HS-5 (cell line): Measurements from ENCODE around the gene HTD2.
A peak's percentile ranks its signal among the peaks of the same experiment; 100 is the strongest.
"Not testable (repeated sequence)": the region's sequence is repeated elsewhere in the genome, so short reads cannot be mapped to it uniquely, and the experiment has no call there.

ENCODE experiments used
- DNase-seq: peaks from one replicate; pipeline ENCODE4 v3.0.0-alpha.2; 2012; ENCODE audit warnings: low read depth

HTD2 gene

DNA sequence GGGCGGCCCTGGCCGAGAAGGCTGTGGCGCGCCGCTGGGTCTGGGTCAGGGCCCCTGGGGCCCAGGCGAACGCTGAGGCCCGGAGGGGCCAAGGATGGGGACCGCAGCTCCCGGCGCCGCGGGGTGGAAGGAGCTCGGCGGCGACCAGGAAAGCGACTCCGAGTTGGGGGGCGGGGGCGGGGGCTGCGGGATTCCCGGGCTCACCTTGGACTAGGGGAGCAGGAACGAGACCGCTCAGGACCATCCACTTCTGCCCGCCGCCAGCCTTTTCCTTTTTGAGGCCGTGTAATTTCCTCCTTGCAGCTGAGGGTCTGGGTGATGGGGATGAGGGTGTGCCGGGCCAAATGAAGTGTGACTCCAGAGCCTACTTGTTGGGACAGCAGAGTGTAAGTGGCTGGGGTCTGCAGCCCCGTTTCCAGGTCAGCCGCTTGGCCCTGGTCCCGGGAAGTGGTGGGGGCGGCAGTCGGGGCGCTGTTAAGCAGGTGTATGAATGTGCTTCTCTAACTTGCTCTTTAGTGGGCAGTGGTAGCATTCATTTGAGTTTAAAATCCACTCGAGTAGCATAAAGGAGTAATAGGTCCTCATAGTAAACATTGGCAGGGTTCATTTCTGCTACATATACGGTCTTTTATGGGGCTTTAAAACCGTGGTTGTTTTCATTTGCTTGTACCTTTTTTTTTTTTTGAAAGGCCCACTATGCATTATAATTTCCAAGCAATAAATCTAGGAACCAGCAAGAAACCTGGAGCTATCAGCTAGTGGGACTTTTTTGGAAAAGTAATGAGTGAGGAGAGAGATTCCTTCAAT, 27.1 kb downstream of the HTD2 start:
- DNase-seq, result no peak

DNA sequence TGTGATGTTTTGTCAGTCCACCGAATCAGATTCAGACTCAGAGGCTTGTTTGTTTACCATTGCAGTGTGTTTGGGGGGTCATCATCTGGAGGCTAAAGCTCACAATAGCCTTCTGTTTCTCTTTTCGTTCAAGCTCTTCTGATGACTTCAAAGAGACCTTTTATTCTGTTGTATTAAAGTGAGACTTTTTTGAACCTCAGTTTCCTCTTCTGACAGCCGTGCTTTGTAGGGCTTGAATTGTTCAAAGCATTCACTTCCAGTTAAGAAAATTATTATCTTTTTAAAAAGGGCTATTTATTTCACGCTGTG, 27.6 kb downstream of the HTD2 start:
- no peak for DNase-seq

DNA sequence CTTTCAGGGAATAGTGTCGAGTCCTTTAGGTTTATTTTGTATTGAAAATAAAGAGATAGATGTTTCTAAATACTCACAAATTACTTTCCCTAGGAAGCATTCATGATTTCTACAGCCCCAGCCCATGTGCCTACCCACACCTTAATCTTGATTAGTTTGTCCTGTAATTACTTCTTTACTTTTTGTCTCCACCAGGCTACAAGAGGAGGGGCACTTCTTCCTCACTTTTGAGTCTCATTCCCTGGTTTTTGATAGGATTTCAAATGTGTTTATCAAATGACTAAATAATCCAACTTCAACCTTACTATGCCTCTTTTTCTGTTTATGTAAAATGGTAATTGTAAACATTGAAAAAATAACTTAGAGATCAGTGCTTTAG, 28.2 kb downstream of the HTD2 start:
- no peak for DNase-seq

DNA sequence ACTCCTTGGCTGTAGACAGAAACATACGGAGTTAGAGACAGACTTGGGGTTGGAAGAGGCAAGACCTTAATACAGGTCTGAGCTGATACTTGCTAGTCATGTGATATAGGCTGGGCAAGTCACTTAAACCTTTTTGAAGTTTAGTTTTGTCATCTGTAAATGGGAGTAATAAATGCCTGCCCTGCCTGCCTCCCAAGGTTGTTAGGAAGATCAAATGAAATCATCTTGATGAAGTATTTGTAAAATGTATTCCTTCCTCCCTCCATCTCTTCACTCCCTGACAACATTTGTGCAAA, 29.3 kb downstream of the HTD2 start:
- no peak for DNase-seq

DNA sequence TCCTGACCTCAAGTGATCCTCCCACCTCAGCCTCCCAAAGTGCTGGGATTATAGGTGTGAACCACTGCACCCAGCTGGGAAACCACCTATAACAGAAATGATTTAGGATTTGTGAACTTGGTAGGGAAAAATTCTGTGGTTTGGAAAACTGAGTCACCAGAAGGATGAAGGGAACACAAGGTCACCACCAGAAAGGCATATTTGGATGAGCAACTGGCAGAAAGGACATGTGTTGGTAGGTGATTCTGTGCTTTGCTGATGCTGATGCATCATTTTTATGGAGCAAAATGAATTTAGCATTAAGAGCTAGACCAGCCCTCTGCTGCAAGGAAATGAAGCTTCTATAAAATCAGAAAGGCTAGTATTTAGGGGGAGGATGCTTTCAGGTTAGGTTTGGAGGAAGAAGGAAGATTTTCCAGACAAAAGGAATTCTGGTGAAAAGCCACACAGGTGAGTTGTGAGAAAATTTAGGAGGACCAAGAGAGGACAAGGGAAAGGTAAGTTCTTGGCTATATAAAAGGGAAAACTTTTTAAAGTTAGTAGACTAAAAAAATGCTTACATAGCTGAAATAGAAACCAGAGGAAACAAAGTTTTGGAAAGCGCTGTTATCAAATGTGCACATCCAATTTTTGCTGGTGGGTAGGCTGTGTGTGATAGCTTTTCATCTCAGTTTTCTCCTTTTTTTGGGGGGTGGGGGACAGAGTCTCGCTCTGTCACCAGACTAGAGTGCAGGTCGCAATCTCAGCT, 30.0 kb downstream of the HTD2 start:
- DNase-seq, result peak; percentile 88

DNA sequence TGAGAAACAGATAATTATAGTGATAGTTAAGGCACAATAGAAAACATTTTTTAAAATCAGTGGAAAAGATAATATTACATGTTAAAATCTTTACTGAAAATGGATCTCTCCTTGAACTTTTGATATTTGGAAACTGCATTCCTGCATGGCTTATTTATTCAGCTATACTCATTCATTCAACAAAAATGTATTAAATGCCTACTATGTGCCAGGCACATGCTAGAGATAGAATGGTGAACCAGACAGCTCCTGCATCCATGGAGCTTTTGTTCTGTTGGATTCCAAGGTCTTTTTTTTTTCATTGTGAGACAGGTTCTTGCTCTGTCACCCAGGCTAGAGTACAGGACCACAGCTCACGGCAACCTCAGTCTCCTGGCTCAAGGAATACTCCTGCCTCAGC, 30.9 kb downstream of the HTD2 start:
- DNase-seq, result no peak

DNA sequence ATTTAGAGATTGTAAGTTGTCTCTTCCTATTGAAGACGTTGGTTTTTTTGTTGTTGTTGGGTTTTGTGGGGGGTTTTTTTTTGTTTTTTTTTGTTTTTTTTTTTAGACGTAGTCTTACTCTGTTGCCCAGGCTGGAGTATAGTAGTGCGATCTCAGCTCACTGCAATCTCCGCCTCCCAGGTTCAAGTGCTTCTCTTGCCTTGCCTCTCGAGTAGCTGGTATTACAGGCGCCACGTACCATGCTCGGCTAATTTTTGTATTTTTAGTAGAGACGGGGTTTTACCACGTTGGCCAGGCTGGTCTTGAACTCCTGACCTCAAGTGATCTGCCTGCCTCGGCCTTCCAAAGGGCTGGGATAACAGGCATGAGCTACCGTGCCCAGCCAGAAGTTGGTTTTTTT, 32.8 kb downstream of the HTD2 start:
- DNase-seq, result not testable (repeated sequence)

DNA sequence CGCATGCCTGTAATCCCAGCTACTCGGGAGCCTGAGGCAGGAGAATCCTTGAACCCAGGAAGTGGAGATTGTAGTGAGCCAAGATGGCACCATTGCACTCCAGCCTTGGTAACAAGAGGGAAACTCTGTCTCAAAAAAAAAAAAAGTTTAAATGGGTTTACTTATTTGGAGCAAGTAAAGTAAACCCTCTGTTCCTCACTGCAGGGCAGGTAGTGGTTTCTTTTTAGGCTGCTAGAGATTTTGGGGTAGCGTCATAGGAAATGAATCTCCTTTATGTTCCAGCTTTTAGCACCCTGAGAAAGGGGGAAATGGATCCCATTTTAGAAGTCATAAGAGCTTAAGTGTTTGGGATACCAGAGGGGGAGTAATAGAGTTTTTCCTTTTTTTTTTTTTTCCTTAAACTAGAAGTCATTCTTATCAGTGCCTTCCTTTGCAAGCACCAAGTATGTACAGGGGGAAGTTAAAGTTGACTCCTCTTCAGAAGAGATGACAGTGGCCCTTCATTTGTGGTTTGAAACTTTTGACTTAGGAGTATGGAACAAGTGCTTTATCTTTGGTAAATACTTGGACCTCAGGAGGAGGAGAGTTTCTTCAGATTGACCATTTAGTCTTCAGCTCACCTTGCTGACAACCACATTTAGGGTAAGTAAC, 34.4 kb downstream of the HTD2 start:
- no peak for DNase-seq

DNA sequence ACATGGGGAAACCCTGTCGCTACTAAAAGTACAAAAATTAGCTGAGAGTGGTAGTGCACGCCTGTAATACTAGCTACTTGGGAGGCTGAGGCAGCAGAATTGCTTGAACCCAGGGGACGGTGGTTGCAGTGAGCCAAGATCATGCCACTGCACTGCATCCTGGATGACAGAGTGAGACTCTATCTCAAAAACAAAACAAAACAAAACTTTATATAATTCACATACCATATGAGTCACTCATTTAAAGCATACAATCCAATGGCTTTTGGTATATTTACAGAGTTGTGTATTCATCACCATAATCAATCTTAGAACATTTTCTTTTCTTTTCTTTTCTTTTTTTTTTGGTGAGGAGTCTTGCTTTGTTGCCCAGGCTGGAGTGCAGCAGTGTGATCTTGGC, 35.1 kb downstream of the HTD2 start:
- DNase-seq, result no peak

DNA sequence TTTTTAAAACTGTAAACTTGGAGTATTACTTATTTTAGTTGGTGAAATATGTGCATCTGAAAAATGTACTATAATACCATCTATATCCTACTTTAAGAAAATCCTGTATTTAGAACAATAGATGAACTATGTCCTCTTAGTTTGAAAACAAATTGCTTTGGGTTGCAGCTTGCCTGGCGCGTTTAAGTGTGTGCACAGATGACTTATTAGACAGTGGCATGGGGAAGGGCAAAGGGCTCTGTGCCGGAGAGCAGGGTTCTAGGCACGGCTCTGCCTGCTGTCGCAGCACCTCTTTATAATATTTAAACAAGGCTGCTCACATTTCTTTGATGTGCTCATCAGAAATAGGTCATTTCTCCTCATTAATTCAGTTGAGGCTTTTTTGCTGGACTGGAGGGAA, 36.4 kb downstream of the HTD2 start:
- DNase-seq, result no peak

DNA sequence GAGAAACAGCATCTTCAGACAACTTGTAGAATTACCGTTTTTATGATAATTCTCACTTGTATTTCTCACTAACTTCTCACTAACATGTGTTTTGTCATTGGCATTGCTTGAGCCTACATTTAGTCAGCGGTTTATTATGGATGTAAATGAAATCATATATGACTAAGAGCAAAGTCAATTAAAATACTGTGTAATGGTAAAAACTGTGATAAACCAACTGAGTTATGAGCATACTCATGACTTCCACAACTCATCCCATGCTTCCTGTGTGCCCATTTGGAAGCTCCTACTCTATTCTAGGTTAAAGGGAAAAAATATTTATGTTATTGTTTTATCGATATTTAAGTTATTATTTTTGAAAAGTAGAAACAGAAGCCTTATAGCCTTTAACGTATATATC, 39.1 kb downstream of the HTD2 start:
- no peak for DNase-seq

DNA sequence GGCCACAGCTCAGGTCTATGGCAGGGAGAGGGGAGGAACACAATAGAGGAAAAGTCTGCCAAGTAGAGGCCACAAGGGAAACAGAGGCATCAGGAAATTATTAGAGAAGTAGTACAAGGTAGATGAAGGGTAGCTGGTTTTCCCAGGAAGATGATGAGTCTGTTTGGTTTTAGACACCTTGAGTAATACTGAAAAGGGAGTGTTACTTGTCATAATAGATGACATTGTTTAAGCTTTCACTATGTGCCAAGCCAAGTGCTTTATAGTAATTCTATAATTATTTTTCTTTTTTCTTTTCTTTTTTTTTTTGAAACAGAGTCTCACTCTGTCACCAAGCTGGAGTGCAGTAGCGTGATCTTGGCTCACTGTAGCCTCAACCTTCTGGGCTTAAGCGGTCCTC, 40.0 kb downstream of the HTD2 start:
- DNase-seq, result no peak

DNA sequence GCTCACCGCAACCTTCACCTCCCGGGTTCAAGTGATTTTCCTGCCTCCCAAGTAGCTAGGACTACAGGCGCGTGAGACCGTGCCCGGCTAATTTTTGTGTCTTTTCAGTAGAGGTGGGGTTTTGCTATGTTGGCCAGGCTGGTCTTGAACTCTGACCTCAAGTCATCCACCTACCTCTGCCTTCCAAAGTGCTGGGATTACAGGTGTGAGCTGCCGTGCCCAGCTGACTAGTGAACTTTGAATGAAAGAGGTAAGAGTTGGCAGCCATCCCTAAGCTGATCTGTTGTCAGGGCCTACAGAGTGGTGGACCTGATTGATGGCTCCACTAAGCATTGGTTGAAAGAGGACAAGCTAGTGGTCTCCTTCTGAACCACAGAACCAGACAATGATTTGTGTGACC, 41.7 kb downstream of the HTD2 start:
- DNase-seq, result no peak

DNA sequence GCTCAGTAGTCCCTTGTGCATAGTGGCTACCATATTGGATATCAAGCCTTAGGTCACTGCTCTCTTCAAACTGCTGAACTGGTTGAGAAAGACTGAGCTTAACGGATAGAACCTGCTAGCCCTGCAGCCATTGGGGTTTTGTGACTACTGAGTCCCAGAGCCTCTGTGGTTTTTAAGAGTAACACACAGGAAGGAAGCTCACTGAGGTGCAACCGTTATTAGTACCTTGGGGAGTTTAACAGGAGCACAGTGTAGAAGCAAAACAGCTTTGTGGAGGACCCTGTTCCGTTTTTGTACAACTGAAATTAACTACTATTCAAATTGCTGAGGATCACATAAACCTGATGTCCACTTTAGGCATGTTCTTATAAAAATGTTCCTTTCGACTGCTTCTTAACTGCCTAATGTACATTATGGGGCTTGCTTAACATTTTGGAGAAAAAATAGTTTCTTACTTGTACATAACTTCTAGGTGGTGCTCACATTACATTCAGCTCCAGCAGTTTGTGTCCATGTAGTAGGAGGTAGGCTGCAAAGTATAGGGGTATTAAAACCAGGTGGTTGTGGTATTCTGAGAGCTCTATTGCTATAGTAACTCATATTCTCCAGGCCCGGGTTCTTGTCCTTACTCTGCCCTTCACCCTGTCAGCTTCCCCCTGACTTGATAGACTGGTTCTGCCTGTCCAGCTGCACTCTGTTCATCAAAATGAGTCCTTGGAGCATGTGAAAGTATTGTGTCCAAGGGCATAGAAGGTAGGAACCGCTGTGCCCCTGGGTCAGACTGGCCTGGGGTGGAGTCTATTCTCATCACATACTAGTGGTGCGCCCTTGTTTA, 43.7 kb downstream of the HTD2 start:
- DNase-seq, result no peak

DNA sequence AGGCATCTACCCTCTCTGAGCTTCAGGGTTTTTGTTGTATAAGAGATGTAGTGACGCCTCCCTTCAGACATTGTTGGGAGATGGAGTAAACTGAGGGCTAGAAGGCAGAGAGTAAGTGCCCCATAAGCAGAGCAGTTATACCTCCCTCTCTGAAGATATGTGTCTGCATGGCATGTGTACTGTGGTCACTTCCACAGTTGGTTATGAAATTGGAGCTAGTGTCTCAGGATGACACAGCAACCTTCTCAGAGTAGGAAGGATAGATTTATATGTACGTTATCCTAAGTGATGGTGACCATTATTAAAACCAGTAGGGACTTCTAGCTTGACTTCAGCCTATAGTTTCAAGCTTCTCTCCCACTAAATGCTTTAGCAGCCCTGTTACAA, 44.3 kb downstream of the HTD2 start:
- no peak for DNase-seq

DNA sequence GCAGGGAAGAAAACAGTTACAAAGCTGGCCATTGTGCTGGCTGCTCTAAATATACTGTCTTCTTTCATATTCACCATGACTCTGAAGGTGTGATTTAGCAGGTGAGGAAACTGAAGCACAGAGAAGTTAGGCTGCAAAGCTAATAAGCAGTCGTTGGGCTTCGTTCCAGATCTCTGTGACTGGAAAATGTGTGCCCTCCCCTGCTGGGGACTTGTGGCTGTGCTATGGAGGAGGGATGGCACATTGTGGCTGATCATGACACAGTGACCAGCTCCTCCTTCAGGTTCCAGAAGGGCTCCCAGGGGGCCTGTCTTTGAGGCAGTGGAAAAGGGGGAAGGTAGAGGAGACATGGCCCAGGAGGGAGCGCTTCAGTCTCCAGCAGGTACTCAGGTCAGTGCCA, 45.6 kb downstream of the HTD2 start:
- DNase-seq, result no peak

DNA sequence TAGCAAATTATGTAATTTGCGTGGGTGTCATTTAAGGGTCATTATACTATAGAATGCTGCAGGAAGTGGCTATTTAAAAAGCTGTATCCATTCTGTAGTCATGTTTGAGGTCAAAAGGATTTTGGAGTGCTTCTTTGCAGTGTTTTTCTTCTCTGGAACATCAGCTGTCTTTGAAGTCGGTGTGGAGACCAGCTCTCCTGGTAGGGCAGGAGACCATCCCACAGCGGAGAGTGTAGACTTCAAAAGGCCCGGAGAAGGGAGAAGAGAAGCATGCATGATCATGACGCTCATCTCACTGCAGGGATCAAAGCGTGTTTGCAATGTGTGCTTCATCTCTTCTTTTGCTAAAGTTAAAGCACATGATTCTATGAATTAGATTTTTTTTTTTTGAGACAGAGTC, 46.3 kb downstream of the HTD2 start:
- no peak for DNase-seq

DNA sequence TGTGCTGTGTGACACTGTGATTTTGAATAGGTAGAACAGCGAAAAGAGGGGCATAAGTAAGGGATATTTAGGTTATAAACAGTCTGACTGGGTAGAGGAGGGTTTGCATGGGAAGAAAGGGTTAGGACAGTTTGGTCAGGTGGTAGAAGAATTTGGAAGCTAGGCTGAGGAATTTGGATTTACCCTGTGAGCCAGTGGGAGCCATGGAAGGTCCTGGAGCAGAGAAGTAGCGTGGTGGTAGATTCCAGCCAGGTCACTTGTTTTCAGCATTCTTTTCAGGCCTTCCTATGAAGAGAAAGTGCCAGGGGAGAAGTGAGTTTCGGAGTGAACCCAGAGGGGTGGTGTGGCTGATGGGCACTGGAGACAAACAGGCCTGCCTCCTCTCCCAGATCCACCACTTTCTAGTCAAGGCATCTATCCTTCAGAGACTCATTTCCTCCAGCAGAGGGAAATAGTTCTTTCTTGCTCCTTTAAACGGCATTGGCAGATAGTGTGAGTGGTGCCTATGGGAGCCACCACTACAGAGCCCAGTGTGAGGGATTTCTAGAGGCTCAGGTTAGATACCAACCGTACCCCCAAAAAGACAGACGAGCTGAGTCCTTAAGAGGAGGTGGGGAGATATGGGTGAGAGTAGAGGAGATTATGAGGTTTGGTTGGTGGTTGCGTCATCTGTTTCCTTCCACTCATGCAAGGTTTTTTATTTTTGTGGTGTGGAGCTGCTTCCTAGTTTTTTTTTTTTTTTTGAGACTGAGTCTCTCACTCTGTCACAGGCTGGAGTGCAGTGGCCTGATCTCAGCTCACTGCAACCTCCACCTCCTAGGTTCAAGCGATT, 47.6 kb downstream of the HTD2 start:
- DNase-seq, result no peak

DNA sequence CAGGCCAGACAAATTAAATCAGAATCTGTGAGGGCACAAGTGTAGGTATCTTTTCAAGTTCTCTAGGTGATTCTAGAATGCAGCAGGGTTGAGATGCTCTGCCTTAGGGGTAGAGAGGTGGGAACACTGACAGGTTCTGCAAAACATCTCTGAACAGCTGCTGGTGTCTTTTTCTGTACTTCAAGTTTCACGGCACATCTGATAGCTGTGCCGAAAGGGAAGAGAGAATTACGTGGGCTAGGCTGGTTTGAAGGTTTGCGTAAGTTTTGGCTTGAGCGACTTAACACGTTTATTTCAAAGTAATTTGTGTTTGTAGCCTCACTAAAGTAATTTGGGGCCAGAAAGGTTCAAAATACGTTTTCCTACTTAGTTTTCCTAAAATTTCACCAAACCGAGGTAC, 48.9 kb downstream of the HTD2 start:
- no peak for DNase-seq

DNA sequence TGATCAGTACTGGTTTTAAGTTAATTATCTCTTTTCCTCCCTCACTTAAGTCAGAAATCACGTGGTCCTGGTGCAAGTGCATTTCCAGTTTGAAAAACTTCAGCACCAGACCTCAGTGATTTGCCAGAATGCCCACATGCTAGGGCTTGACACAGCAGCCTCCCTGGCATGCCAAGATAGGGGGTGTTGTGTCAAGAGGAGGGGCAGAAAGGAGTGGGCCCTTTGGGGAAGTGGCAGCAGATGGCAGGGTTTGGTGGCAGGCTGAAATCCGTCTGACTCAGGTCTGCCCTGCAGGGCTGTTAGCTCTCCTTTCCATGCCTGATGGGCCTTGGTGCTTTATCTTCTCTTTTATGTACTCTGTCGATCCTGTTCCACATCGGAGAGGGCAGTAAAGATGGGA, 49.7 kb downstream of the HTD2 start:
- no peak for DNase-seq

DNA sequence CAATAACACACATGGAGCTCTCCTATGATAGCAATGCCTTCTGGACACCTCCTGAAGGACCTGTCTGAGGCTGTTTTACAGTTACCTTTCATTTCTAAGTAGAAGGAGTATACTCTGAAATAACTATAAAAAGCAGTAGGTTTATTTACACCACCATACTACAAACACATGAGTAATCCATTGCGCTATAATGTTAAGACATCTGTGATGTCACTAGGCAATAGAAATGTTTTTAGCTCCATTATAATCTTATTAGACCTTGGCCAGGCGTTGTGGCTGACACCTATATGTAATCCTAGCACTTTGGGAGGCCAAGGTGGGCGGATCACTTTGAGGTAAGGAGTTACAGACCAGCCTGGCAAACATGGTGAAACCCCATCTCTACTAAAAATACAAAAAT, 51.1 kb downstream of the HTD2 start:
- DNase-seq, result no peak

DNA sequence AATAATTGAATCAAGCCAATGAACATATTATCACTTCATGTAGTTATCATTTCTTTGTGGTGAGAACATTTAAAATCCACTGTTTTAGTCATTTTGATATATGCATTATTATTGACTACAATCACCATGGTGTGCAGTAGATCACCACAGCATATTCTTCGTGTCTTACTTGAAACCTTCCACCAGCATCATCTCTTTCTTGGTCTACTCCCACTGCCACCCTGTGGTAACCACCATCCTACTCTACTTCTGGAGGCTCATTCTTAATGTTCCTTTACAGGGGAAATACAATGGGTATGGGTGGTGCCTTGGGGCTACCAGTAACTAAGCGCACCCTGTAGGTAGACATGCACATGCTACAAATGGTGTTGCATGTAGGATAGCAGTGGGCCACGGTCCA, 51.8 kb downstream of the HTD2 start:
- no peak for DNase-seq
